ENCODE data around the gene TMEM147. TPM values are rescaled to one million over a fixed set of nuclear protein-coding genes. Genes with fewer than 3 reads are reported as not detected.

TMEM147 gene
- total and polyA plus RNA-seq, 2 of the 4 experiments (the other 2 are of a cell fraction), result 67.6 to 108 TPM

DNA sequence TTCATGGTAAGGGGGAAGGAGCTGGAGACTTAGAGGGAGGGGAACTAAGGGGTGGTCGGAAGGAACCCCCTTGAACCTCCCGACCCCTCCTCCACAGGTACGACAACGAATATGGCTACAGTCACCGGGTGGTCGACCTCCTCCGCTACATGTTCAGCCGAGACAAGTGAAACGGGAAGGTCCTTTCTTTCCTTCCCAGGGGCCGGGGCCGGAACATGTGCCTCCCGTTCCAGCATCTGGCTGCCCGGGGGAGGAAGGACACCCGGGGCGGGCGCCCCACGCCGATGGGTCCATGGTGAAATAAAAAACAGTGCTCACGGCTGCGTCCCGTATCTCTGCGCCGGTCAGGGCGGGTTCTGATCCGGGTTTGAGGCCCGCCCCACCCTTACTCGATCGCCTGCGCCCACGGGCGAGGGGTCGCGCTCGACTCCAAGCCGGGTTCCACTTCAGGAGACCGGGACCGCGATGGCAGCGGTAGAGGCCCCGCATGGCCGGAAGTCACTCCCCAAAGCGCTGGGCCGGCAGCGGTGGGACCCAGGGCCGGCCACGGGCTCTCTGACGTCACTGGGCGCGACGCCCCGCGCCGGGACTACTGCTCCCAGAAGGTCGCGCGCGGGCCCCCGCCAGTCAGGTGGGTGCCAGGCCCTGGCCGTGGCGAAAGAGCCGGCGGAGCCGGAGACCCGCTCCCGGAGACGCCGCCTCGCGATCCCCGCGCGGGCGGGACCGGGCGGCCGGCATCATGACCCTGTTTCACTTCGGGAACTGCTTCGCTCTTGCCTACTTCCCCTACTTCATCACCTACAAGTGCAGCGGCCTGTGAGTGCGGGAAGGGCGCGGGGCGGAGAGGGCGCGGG, at the start of gene TMEM147 (continued):
- no peak for TF ChIP-seq RCOR1 (IDR thresholded peaks at IDR 0.05; ENCODE audit: insufficient replicate concordance, low read length)
- no peak for TF ChIP-seq MAFK (IDR thresholded peaks at IDR 0.05; ENCODE audit: low read depth, low read length)
- TF ChIP-seq USF2 (IDR thresholded peaks at IDR 0.05; ENCODE audit: low read depth, low read length), result peak; percentile 79
- TF ChIP-seq CHD1 (IDR thresholded peaks at IDR 0.05; ENCODE audit: low read depth, low read length), result no peak

DNA sequence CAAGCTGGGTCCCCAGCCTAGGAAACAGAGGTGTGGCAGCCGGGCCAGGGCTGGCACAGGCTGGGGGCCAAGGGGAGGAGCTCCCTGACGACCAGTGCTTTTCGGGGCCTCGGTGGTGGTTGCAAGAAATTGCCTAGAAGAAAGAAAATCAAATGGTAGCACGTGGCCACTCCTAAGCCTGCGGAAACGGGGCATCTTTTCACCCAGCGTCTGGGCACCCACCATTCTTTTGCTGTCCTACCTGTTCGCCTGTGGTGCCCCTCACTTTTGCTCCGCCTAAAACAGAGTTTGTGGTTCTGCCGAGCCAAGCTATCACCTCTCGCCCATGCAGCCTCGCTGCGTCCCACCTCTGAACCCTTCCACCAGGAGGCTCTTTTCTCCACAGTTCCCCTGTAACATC, 48.0 kb upstream of the TMEM147 start:
- Histone ChIP-seq H2AK5ac (ENCODE audit: low read depth, low read length) (no peak overlapping the region), H2BK15ac (ENCODE audit: low read depth, low read length) (no peak overlapping the region), H4K5ac (ENCODE audit: low read depth, low read length) (no peak overlapping the region), H2AFZ (replicated peaks; ENCODE audit: low read length, poor library complexity) (peak overlapping the region; percentile 23), H4K8ac (ENCODE audit: low read depth in 2 of 2, low read length in 2 of 2) (no peak overlapping the region), H3K4me3 (ENCODE audit: insufficient read depth, low read depth, low read length) (no peak overlapping the region), H4K20me1 (ENCODE audit: insufficient read depth, low read length) (no peaks in the 10 kb centered on the region), H2BK120ac (ENCODE audit: low read depth, low read length) (no peak overlapping the region), H3K18ac (ENCODE audit: low read depth, low read length) (no peak overlapping the region), H3K9ac (ENCODE audit: low read depth, low read length) (no peak overlapping the region), H3K27me3 (ENCODE audit: control insufficient read depth, insufficient read depth, low read length) (peaks cover 30% of the 10 kb centered on the region), H3K79me1 (ENCODE audit: low read depth in 1 of 2, low read length in 2 of 2) (no peaks in the 10 kb centered on the region), H3K27ac (ENCODE audit: insufficient read depth, low read length) (no peak overlapping the region), H2BK20ac (ENCODE audit: low read depth, low read length) (no peak overlapping the region), H3K9me3 (ENCODE audit: control insufficient read depth, insufficient read depth, low read length) (no peaks in the 10 kb centered on the region), H3K36me3 (ENCODE audit: control insufficient read depth, insufficient read depth, low read length) (no peaks in the 10 kb centered on the region), H3K14ac (replicated peaks; ENCODE audit: low read depth, low read length) (no peak overlapping the region), H4K91ac (ENCODE audit: insufficient read depth, low read depth, low read length) (no peak overlapping the region), H3K4ac (ENCODE audit: low read depth, low read length) (no peak overlapping the region), H3K4me2 (ENCODE audit: low read depth, low read length) (no peak overlapping the region), H3K23ac (ENCODE audit: low read depth, low read length) (no peak overlapping the region), H2BK5ac (ENCODE audit: low read depth, low read length, poor library complexity, severe bottlenecking) (no peak overlapping the region), H3K56ac (ENCODE audit: extremely low read depth, insufficient read depth, low read length) (no peak overlapping the region), H2AK9ac (replicated peaks; ENCODE audit: low read depth, low read length, poor library complexity) (no peak overlapping the region), H3K9me1 (ENCODE audit: insufficient read depth, low read length) (no peaks in the 10 kb centered on the region), H3K4me1 (ENCODE audit: control insufficient read depth, insufficient read depth, low read length) (no peaks in the 10 kb centered on the region)
- in situ Hi-C loops (cut with MboI; ENCODE audit: low sequenced_read_pairs), result no loop called here
- WGBS, 2 experiments (ENCODE audit: extremely low coverage in 2 of 2, insufficient read length in 1 of 2), result 74% methylated on average over 9 of the region's 14 CpGs; no CpG with 5 or more reads in 1 of the 2 experiments
- no peak for DNase-seq
- ATAC-seq (ENCODE audit: low read depth), result no peak
- ChIA-PET POLR2A (ENCODE audit: unreplicated experiment) (no interaction called here), CTCF (no interaction called here)
- intact Hi-C loops (cut with micrococcal nuclease), result no loop called here
- BruUV-seq (replicated peaks), result no TSS peak
- dilution Hi-C loops (cut with HindIII; ENCODE audit: low sequenced_read_pairs, unreplicated experiment), result no loop called here
- TF ChIP-seq CTCF (conservative IDR thresholded peaks at IDR 0.05; ENCODE audit: low read depth, low read length), result no peak
- TF ChIP-seq RCOR1 (IDR thresholded peaks at IDR 0.05; ENCODE audit: insufficient replicate concordance, low read length), result no peak
- TF ChIP-seq RAD21 (IDR thresholded peaks at IDR 0.05; ENCODE audit: low read length), result no peak
- TF ChIP-seq BHLHE40 (IDR thresholded peaks at IDR 0.05; ENCODE audit: low read depth, low read length), result no peak
- TF ChIP-seq RFX5 (IDR thresholded peaks at IDR 0.05; ENCODE audit: low read depth, low read length), result no peak
- no peak for TF ChIP-seq NFE2L2 (IDR thresholded peaks at IDR 0.05; ENCODE audit: low read depth, low read length)
- TF ChIP-seq ELK1 (IDR thresholded peaks at IDR 0.05; ENCODE audit: borderline replicate concordance, low read depth, low read length), result no peak
- no peak for TF ChIP-seq POLR2A (IDR thresholded peaks at IDR 0.05; ENCODE audit: low read depth, low read length)
- TF ChIP-seq MAFK (IDR thresholded peaks at IDR 0.05; ENCODE audit: low read depth, low read length), result no peak
- TF ChIP-seq CEBPB (IDR thresholded peaks at IDR 0.05; ENCODE audit: low read depth, low read length), result no peak
